NCI-H128 (cell line): ENCODE data around the gene TLX1.
A peak's percentile ranks its signal among the peaks of the same experiment; 100 is the strongest.

Source experiments
- DNase-seq: peaks from one replicate; lab custom pipeline; 2025; ENCODE audit not compliant: unreplicated experiment; lab: John Stamatoyannopoulos, UW

The TLX1 gene

GRCh38 chr10:101130984-101131961, at the start of gene TLX1:
Gene TLX1 (plus strand): TSS chr10:101131300. CDS start chr10:101131542, 242 bp downstream.
- peak; percentile 60 for DNase-seq

GRCh38 chr10:101085846-101086245, 45.3 kb upstream of the TLX1 start:
- no peak for DNase-seq

- no peak for DNase-seq
Measured at GRCh38 chr10:101087376-101087775, 43.7 kb upstream of the TLX1 start.

DNA sequence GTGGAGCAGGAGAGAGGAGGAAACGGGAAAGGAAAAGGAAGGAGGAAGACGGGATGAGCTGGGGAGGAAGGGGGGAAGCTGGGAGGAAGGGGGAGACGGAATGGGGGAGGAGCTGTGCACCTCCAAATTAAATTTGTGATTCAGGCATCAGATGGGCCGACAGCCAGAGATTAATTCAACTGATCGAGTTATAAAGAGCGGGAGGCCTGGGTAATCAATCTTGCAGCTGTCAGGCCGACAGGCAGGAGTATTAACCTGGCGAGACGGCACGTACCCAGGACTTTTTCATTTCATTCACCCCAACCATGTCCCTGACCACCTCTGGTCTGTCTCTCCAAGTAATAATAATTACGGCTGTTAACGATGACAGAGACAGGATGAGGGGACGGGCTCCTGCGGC, 43.1 kb upstream of the TLX1 start:
- DNase-seq = no peak

DNA sequence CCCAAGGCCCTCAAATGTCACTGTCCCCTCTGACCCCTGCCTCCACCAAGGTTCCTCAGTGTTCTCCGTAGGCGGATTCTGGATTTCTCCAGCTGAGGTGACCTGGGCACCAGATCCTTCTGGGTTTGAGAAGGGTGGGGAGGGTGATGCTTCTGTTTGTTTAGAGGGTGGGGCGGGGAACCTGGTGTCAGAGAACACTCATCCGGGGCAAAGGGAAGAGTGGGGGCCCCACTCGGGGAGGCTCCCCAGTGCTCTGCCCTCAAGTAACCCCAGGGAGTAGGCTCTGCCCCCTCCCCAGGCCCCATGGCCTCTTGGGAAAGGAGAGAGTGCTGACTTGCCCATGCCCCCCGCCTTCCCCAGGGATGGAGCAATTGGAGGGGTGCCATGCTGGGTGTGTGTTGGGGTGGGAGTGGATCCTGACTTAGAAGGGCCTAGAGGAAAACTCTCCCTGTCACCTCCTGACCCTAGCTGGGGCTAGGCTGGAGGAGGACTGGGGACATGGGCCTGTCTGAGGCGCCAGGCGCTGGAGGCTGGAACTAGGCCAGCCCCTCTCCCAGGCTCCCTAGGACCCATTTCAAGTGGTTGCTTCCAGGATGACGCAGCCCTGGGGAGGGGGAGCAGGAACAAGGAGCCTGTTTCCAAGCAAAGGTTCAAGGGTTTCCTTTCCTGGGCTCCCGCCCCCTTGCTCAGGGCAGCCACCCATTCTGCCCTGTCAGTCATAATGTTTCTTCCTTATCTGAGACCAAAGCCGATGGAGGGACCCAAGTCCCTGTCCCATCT, 41.4 kb upstream of the TLX1 start:
- no peak for DNase-seq

DNA sequence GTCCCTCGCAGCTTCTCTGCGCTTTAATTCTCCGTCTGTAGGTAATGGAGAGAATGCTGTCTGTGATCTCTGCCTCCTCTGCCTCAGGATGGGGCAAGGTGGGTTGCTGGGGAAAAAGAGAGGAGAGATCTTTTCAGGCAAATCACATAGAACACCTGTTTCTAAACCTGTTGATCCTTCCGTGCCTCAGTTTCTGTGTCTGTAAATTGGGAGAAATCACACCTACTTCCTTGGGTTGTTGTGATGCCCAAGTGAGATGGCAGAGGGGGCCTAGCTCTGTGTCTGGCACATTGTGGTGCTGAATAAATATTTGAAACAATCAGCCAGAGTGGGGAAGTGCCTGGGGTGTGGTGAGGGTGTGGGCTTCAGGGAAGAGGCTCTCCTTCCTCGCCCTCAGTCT, 40.5 kb upstream of the TLX1 start:
- no peak for DNase-seq

GRCh38 chr10:101091546-101092290, 39.4 kb upstream of the TLX1 start:
- no peak for DNase-seq

GRCh38 chr10:101092881-101093354, 38.2 kb upstream of the TLX1 start:
- DNase-seq = no peak

DNA sequence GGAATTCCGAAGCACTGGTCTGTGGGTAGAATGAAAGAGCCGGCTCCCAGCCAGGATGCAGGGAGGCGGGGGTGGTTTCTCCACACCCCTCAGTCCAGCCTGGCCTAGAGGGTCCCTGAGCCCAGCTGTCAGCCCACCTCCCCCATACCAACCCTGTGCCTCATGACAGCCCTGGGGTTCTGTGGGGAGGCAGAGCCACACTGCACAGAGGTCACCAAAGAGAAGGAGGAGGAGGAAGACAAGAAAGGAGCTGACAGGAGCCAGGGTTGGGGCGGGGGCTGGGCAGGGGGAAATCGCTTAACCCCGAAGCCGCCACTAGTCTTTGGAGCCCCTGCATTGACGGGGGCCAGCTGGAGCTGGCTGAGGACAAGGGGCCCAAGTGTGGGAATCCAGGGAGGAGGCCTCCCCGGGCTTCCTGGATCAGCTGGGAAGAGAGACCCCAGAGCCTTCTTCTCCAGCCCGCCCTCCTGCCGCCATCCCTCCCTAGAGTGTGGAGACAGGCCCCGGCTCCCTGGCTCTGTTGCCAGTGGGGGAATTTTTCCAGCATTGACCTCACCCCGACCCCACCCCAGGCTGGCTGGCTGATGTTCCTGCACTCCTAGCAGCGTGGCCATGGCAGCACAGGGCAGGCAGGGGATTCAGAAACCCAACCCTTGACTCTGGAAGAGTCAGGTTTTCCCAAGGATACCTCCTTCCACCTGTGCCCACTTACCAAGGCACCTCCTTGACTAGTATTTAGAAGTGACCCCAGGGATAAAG, 36.8 kb upstream of the TLX1 start:
- DNase-seq = no peak

DNA sequence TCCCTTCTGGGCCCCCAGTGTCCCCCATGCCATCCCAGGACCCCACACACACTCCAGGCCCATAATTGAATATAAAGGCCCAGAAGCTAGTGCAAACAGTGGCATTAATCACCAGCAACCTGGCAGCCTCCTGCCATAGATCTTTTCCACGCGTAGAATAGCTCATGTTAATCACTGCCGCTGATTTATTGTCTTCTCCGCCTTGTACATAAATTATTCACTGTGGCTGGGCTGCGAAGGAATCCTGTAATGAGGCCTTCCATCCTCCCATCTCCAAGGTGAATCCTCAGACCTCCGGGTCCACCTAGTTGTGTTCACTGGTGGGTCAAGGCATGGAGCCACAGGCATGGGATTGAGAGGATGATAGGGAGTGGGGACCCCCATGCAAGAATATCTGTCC, 36.1 kb upstream of the TLX1 start:
- DNase-seq = no peak

- peak; percentile 36 for DNase-seq
Measured at GRCh38 chr10:101095550-101096213, 35.4 kb upstream of the TLX1 start.

DNA sequence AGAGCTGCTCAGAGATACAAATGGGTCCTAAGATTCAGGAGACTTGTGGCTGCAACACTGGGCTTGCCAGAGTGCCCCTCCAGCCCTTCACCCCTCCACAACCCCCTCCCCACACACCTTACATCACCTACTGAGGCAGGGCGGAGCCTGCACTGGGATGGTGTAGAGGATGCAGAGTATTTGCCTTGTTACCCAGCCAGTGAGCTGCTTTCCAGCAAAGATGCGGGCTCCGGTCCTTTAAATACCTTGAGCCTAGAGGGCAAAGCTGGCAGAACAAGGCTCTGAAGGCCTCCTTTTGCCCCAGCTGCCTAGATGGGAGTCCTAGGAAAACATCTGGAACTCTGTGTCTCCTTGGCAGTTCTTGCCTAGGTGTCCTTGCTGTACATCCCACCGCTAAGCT, 34.7 kb upstream of the TLX1 start:
- DNase-seq = no peak

- no peak for DNase-seq
Measured at GRCh38 chr10:101097881-101098280, 33.2 kb upstream of the TLX1 start.

DNA sequence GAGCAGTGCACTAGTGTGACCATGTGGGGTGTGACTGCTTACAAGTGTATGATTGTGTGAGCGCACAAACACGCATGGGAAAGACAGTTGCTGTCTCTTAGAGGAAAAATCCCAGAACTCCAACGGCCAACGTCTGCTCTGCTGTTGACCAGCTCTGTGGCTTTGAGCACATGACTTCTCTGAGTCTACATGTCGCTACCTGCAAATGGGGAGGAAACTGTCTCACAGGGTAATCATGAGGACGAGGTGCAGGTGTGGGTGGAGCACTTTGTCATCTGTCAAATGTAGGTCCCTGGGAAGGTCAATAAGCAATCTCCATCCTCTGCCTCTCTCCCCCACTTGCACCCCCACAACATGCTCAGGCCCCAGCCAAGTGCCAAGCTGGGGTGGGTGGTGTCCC, 31.2 kb upstream of the TLX1 start:
- DNase-seq = no peak

DNA sequence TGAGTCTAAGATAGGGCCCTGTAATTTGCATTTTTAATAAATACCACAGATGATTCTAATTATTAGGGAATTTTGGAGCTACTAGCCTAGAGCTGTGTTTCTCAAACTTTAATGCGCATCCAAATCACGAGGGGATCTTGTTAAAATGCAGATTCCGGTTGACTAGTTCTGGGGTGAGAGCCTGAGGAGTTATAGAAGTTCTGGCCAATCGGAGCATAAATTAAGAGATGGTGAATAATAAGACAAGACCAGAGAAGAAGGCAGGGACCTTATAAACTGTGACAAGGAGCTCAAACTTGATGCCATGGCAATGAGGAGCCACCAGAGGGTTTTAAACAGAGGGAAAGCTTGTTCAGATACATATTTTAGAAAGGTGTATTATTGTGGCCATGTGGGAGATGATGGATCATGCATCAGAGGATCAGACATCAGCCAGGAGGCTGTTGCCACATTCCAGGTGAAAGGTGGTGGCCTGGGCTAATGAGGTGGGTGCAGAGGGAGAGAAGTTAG, 29.7 kb upstream of the TLX1 start:
- no peak for DNase-seq

DNA sequence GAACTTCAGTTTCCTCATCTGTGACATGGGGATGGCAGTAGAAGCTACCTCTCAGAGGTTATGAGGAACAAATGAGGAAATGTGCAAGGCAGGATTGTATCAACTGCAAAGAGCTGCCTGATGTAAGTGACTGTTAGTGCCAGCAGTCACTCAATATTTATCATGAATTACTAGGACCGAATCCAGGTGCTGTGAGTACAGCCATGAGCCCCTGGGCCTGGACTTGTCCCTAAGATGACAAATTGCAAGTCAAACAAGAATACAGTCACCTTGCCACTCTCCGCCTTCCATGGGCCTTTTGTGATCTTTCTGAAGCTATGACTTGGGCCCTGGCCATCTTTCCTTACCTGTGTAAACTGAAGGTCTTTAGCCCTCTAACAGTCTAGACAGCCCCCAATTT, 27.7 kb upstream of the TLX1 start:
- no peak for DNase-seq

- DNase-seq = no peak
Measured at GRCh38 chr10:101106351-101106750, 24.7 kb upstream of the TLX1 start.

DNA sequence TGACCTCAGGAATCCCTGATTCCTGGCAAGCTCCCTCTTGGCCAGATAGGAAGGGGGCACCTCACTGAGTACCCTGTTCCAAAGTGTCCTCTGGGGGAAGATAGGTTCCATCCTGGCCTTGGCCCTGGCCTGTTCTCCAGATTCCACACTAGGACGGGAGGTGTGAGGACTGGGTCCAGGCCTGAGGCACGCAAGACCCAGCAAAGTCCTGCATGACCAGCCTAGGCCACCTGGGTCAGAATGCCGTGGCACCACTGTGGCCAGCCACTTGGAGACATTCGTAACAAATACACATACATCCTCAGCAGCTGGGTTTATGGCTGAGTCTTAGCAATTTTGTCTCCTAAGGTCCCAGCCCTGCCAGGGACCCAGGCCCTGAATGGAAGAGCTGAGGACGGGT, 23.3 kb upstream of the TLX1 start:
- no peak for DNase-seq

GRCh38 chr10:101110856-101111523, 20.1 kb upstream of the TLX1 start:
- no peak for DNase-seq
